Measurements from ENCODE around the gene PAX9. TPM values are rescaled to one million over a fixed set of nuclear protein-coding genes. Genes with fewer than 3 reads are reported as not detected.

Gene PAX9
- total RNA-seq, 2 donors from 2014 or later: 0.25 to 0.77 TPM

GRCh38 chr14:36625014-36625413, 36.6 kb upstream of the PAX9 start:
- Histone ChIP-seq H3K9me3 (no peaks in the 10 kb centered on the region), H3K4me1 (no peaks in the 10 kb centered on the region), H3K9ac (ENCODE audit: low read depth in 2 of 2, low read length in 2 of 2) (no peak overlapping the region), H3K4me3 (no peak overlapping the region), H3K27ac (no peak overlapping the region), H3K27me3 (no peaks in the 10 kb centered on the region), H3K36me3 (no peaks in the 10 kb centered on the region)
- intact Hi-C loops (cut with DNase I): no loop called here
- TF ChIP-seq CTCF (IDR thresholded peaks at IDR 0.05): no peak
- no peak for DNase-seq

- Histone ChIP-seq H3K4me1 (no peaks in the 10 kb centered on the region), H3K36me3 (no peaks in the 10 kb centered on the region), H3K27me3 (no peaks in the 10 kb centered on the region), H3K9ac (ENCODE audit: low read depth in 2 of 2, low read length in 2 of 2) (no peak overlapping the region), H3K27ac (no peak overlapping the region), H3K4me3 (no peak overlapping the region), H3K9me3 (no peaks in the 10 kb centered on the region)
- intact Hi-C loops (cut with DNase I): no loop called here
- TF ChIP-seq CTCF (IDR thresholded peaks at IDR 0.05): no peak
- no peak for DNase-seq
Observed at GRCh38 chr14:36625436-36625835, 36.2 kb upstream of the PAX9 start.

GRCh38 chr14:36626151-36626550, 35.5 kb upstream of the PAX9 start:
- no peak for DNase-seq
- no peaks in the 10 kb centered on the region for H3K9me3 ChIP-seq
- intact Hi-C loops (cut with DNase I): no loop called here
- H3K36me3 ChIP-seq: no peaks in the 10 kb centered on the region
- H3K27me3 ChIP-seq: no peaks in the 10 kb centered on the region
- no peaks in the 10 kb centered on the region for H3K4me1 ChIP-seq
- H3K4me3 ChIP-seq: no peak overlapping the region
- H3K9ac ChIP-seq (ENCODE audit: low read depth in 2 of 2, low read length in 2 of 2): no peak overlapping the region
- no peak overlapping the region for H3K27ac ChIP-seq
- no peak for TF ChIP-seq CTCF (IDR thresholded peaks at IDR 0.05)

- Histone ChIP-seq H3K27ac (no peak overlapping the region), H3K36me3 (no peaks in the 10 kb centered on the region), H3K27me3 (no peaks in the 10 kb centered on the region), H3K4me1 (no peaks in the 10 kb centered on the region), H3K9ac (ENCODE audit: low read depth in 2 of 2, low read length in 2 of 2) (no peak overlapping the region), H3K4me3 (no peak overlapping the region), H3K9me3 (no peaks in the 10 kb centered on the region)
- TF ChIP-seq CTCF (IDR thresholded peaks at IDR 0.05): no peak
- intact Hi-C loops (cut with DNase I): no loop called here
- DNase-seq: no peak
Observed at GRCh38 chr14:36627981-36628380, 33.7 kb upstream of the PAX9 start.

GRCh38 chr14:36633580-36633979, 28.1 kb upstream of the PAX9 start:
- H3K36me3 ChIP-seq: no peaks in the 10 kb centered on the region
- no peak overlapping the region for H3K9ac ChIP-seq (ENCODE audit: low read depth in 2 of 2, low read length in 2 of 2)
- TF ChIP-seq CTCF (IDR thresholded peaks at IDR 0.05): no peak
- H3K4me1 ChIP-seq: no peaks in the 10 kb centered on the region
- no peak overlapping the region for H3K4me3 ChIP-seq
- intact Hi-C loops (cut with DNase I): no loop called here
- H3K27ac ChIP-seq: no peak overlapping the region
- H3K9me3 ChIP-seq: no peaks in the 10 kb centered on the region
- no peaks in the 10 kb centered on the region for H3K27me3 ChIP-seq
- no peak for DNase-seq
